Right hindlimb (tissue), 1 donor: ENCODE results near the gene GNAS-AS1.
A peak's percentile ranks its signal among the peaks of the same experiment; 100 is the strongest.

Experiments used
- DNase-seq: peaks from one replicate; pipeline ENCODE4 v3.0.0-alpha.2; 2018

The GNAS-AS1 gene

GRCh38 chr20:58855506-58856389 is 5.0 kb upstream of the GNAS-AS1 start:
- no peak for DNase-seq

- no peak for DNase-seq
Measured at GRCh38 chr20:58854638-58855471, 4.2 kb upstream of the GNAS-AS1 start.

GRCh38 chr20:58853976-58854637 is 3.4 kb upstream of the GNAS-AS1 start:
- no peak for DNase-seq

GRCh38 chr20:58853466-58853865 is 2.8 kb upstream of the GNAS-AS1 start:
- no peak for DNase-seq

GRCh38 chr20:58852543-58853271 is 2.0 kb upstream of the GNAS-AS1 start, which contains the start of gene GNAS:
Gene GNAS, plus strand, starts transcription at chr20:58852716.
- DNase-seq: peak; percentile 82

- DNase-seq: no peak
Measured at GRCh38 chr20:58851969-58852458, 1.3 kb upstream of the GNAS-AS1 start.

GRCh38 chr20:58851221-58851968 is 693 bp upstream of the GNAS-AS1 start:
- DNase-seq: no peak

GRCh38 chr20:58847463-58847862 is 3.2 kb downstream of the GNAS-AS1 start:
- DNase-seq: no peak

- DNase-seq: no peak
Measured at GRCh38 chr20:58845706-58846105, 5.0 kb downstream of the GNAS-AS1 start.

- DNase-seq: no peak
Measured at GRCh38 chr20:58843128-58843556, 7.6 kb downstream of the GNAS-AS1 start.

- no peak for DNase-seq
Measured at GRCh38 chr20:58842276-58842675, 8.4 kb downstream of the GNAS-AS1 start.

- DNase-seq: no peak
Measured at GRCh38 chr20:58841539-58842264, 9.0 kb downstream of the GNAS-AS1 start.

GRCh38 chr20:58840816-58841538 is 9.7 kb downstream of the GNAS-AS1 start:
- no peak for DNase-seq

GRCh38 chr20:58839991-58840747 is 10.5 kb downstream of the GNAS-AS1 start:
- DNase-seq: no peak

- peak; percentile 82 for DNase-seq
Measured at GRCh38 chr20:58839474-58839874, 11.2 kb downstream of the GNAS-AS1 start.

- no peak for DNase-seq
Measured at GRCh38 chr20:58838174-58838573, 12.5 kb downstream of the GNAS-AS1 start.

- DNase-seq: no peak
Measured at GRCh38 chr20:58837717-58838116, 13.0 kb downstream of the GNAS-AS1 start.

- DNase-seq: no peak
Measured at GRCh38 chr20:58836616-58837204, 14.0 kb downstream of the GNAS-AS1 start.

- DNase-seq: no peak
Measured at GRCh38 chr20:58835231-58835630, 15.5 kb downstream of the GNAS-AS1 start.
